Measurements from ENCODE around the gene LDOC1. TPM values are rescaled to one million over a fixed set of nuclear protein-coding genes. Genes with fewer than 3 reads are reported as not detected.
"Not testable (repeated sequence)": the region's sequence is repeated elsewhere in the genome, so short reads cannot be mapped to it uniquely, and the experiment has no call there.

LDOC1 gene
- total and polyA plus RNA-seq, 2 of the 8 experiments (the other 6 are each of a cell fraction or from before 2014, with no cell fraction given): 19.1 to 52.4 TPM

DNA sequence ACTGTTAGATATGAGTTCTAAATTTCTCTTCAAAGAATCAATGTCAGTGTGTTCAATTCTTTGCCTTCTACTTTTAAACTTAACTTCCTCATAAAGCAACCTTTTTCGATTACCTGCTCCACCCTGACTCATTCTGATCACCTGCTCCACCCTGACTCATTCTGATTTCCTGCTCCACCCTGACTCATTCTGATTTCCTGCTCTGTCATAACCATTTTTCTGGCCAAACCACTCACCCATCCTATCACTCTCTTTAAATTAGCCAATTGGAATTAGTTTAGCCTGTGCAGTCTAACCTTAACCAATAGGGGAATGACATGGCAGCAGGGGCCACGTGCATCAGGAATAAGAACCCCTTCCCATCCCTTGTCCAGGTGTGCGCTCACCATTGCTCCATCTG lies 21.7 kb downstream of the LDOC1 start:
- H2AFZ ChIP-seq (ENCODE audit: low read length); FAIRE-seq; H2BK120ac ChIP-seq (replicated peaks; ENCODE audit: low read depth, low read length); H3K9me3 ChIP-seq (ENCODE audit: insufficient read depth in 2 of 2, low read depth in 1 of 2, low read length in 1 of 2); H2BK15ac ChIP-seq (ENCODE audit: low read length); H4K91ac ChIP-seq (replicated peaks; ENCODE audit: insufficient read length, low read length); H2BK12ac ChIP-seq (ENCODE audit: low read depth, low read length); H4K8ac ChIP-seq (ENCODE audit: extremely low read depth, insufficient read depth, low read length); H3K56ac ChIP-seq (replicated peaks; ENCODE audit: insufficient read length, low read depth, low read length); H2BK5ac ChIP-seq (ENCODE audit: low read depth, low read length); H3K4me3 ChIP-seq (ENCODE audit: extremely low read depth in 1 of 4, insufficient read depth in 2 of 4, low read depth in 3 of 4, low read length in 4 of 4); H3K79me1 ChIP-seq (ENCODE audit: low read depth, low read length); H3K4ac ChIP-seq (replicated peaks; ENCODE audit: insufficient read length, low read depth, low read length); H3K4me1 ChIP-seq (replicated peaks in 1 of 4; ENCODE audit: control insufficient read depth in 3 of 4, insufficient read depth in 4 of 4, low read length in 3 of 4); H3K23ac ChIP-seq (ENCODE audit: insufficient read length); H3K36me3 ChIP-seq (ENCODE audit: control insufficient read depth in 2 of 4, insufficient read depth in 4 of 4, low read length in 3 of 4); H4K5ac ChIP-seq (ENCODE audit: insufficient read length, low read depth, low read length); DNase-seq (ENCODE audit: low read depth in 1 of 2, low spot score in 2 of 2); H3K9ac ChIP-seq (replicated peaks in 1 of 4; ENCODE audit: extremely low read depth in 1 of 4, low read depth in 3 of 4, low read length in 3 of 4); H3K27ac ChIP-seq (ENCODE audit: low read depth, low read length); H4K20me1 ChIP-seq (replicated peaks in 1 of 2; ENCODE audit: control insufficient read depth in 1 of 2, insufficient read depth in 2 of 2, low read length in 2 of 2); POLR2A ChIA-PET (ENCODE audit: partially characterized antibody); H3K27me3 ChIP-seq (replicated peaks in 1 of 4; ENCODE audit: control insufficient read depth in 3 of 4, extremely low read depth in 1 of 4, insufficient read depth in 3 of 4, low read length in 3 of 4); H3K79me2 ChIP-seq (ENCODE audit: control insufficient read depth in 1 of 2, insufficient read depth in 2 of 2, low read length in 2 of 2); H3K18ac ChIP-seq (ENCODE audit: extremely low read depth, low read length); H2BK20ac ChIP-seq (ENCODE audit: low read length); H2AK5ac ChIP-seq (ENCODE audit: low read depth, low read length); H3K23me2 ChIP-seq (ENCODE audit: low read depth, low read length); CTCF ChIA-PET (ENCODE audit: partially characterized antibody); H3K4me2 ChIP-seq (ENCODE audit: insufficient read depth in 1 of 2, low read depth in 2 of 2, low read length in 2 of 2); H3K14ac ChIP-seq (ENCODE audit: insufficient read length): not testable (repeated sequence)
- 78% methylated on average over 1 of the region's 3 CpGs; no CpG with 5 or more reads in 1 of the 2 experiments for WGBS, 2 experiments (ENCODE audit: extremely low coverage in 1 of 2, insufficient coverage in 1 of 2, insufficient read length in 1 of 2, insufficient replicate concordance in 2 of 2, low coverage in 1 of 2, low lambda C conversion rate in 2 of 2, missing lambda C conversion rate in 1 of 2)

Data from H1 (cell line).